OCI-LY7 (cell line): ENCODE measurements around the gene DDX39A. TPM values are rescaled to one million over a fixed set of nuclear protein-coding genes. Genes with fewer than 3 reads are reported as not detected.
A peak's percentile ranks its signal among the peaks of the same experiment; 100 is the strongest.

Experiments used
- Bru-seq: library from RNA; stranded (reverse); fragments of 400-500 nt; gene quantifications from one replicate; lab custom pipeline; 2021; lab: Mats Ljungman, UMichigan
- BruChase-seq, 2 experiments: library from RNA; stranded (reverse); fragments of 400-500 nt; gene quantifications; one replicate each; lab custom pipeline; 2021; lab: Mats Ljungman, UMichigan
- BruUV-seq: library from RNA; stranded (reverse); fragments of 400-500 nt; replicated peaks from 2 replicates; lab custom pipeline; 2021; lab: Mats Ljungman, UMichigan
- CTCF ChIA-PET: fragments of 300-600 bp; sonication (Branson Sonifier 250); formaldehyde crosslinking; loops from one replicate; lab custom pipeline; 2022; ENCODE audit warnings: antibody characterized with exemption; ENCODE audit not compliant: unreplicated experiment; lab: Charles Lee
- POLR2A ChIA-PET: fragments of 300-600 bp; sonication (Branson Sonifier 250); formaldehyde crosslinking; loops from one replicate; lab custom pipeline; 2022; ENCODE audit warnings: antibody characterized with exemption; lab: Charles Lee
- DNase-seq: peaks from one replicate; pipeline ENCODE4 v3.0.0-alpha.2; 2015; ENCODE audit warnings: low spot score
- H2AFZ ChIP-seq: fragments of 200-600 bp; sonication (generic), shearing (Covaris generic); 2 replicates; pipeline ENCODE4 v1.6.1; 2014; ENCODE audit warnings: mild to moderate bottlenecking, antibody characterized with exemption, low read length, moderate library complexity
- H3K27ac ChIP-seq: fragments of 200-600 bp; sonication (generic); 2 replicates; pipeline ENCODE4 v1.5.1; 2014; ENCODE audit warnings: mixed run types, low read depth, mild to moderate bottlenecking, moderate library complexity, low read length, inconsistent platforms; ENCODE audit not compliant: poor library complexity, severe bottlenecking
- H3K36me3 ChIP-seq: fragments of 200-600 bp; sonication (generic); 2 replicates; pipeline ENCODE4 v1.6.1; 2014; ENCODE audit warnings: mild to moderate bottlenecking, antibody characterized with exemption, low read length, moderate library complexity, mixed read lengths; ENCODE audit not compliant: insufficient read depth
- H3K4me1 ChIP-seq: fragments of 200-600 bp; sonication (generic); 2 replicates; pipeline ENCODE4 v1.5.1; 2014; ENCODE audit warnings: mild to moderate bottlenecking, low read length; ENCODE audit not compliant: insufficient read depth, poor library complexity, severe bottlenecking
- H3K4me2 ChIP-seq: fragments of 200-600 bp; sonication (generic); 2 replicates; pipeline ENCODE4 v1.6.1; 2014; ENCODE audit warnings: mild to moderate bottlenecking, low read length
- H3K4me3 ChIP-seq: fragments of 200-600 bp; sonication (generic); 2 replicates; pipeline ENCODE4 v1.5.1; 2014; ENCODE audit warnings: mild to moderate bottlenecking, low read depth, low read length; ENCODE audit not compliant: poor library complexity, severe bottlenecking
- H3K79me2 ChIP-seq: fragments of 200-600 bp; sonication (generic); 2 replicates; pipeline ENCODE4 v1.6.1; 2016; ENCODE audit warnings: low read depth, mild to moderate bottlenecking, low read length, moderate library complexity, mixed read lengths; ENCODE audit not compliant: insufficient read depth
- H3K9me2 ChIP-seq: fragments of 200-600 bp; sonication (generic); 2 replicates; pipeline ENCODE4 v1.6.1; 2016; ENCODE audit warnings: mild to moderate bottlenecking, low read length, mixed read lengths; ENCODE audit not compliant: insufficient read depth
- H3K9me3 ChIP-seq: fragments of 200-600 bp; sonication (generic); 2 replicates; pipeline ENCODE4 v1.6.1; 2014; ENCODE audit warnings: mild to moderate bottlenecking, mixed run types, low read length, mixed read lengths
- H4K20me1 ChIP-seq: fragments of 200-600 bp; sonication (generic); 2 replicates; pipeline ENCODE4 v1.6.1; 2014; ENCODE audit warnings: mild to moderate bottlenecking, antibody characterized with exemption, low read length, moderate library complexity, mixed read lengths; ENCODE audit not compliant: insufficient read depth
- EZH2phosphoT487 ChIP-seq: fragments of 200-600 bp; sonication (generic); IDR thresholded peaks from 2 replicates; pipeline ENCODE4 v1.6.1; 2018; ENCODE audit warnings: low read depth, borderline replicate concordance, mild to moderate bottlenecking, mixed run types, antibody characterized with exemption, low read length, moderate library complexity, mixed read lengths
- intact Hi-C: fragments of 100-400 bp; cut with micrococcal nuclease; formaldehyde crosslinking; loops from one replicate; pipeline ENCODE4 v1.10.0; 2022; ENCODE audit not compliant: unreplicated experiment
- long read RNA-seq: library from polyadenylated mRNA; stranded (forward); transcript quantifications from one replicate; pipeline ENCODE4 v2.0.0, GENCODE V29; 2022
- total RNA-seq, 2 experiments: library from RNA; depleted of rRNA in 1 of 2; stranded (reverse); fragments of >200 nt in 1 of 2; shearing (Covaris generic) in 1 of 2; gene quantifications; 2 replicates each; pipeline ENCODE4 v1.2.3, GENCODE V29; 2014 to 2022
- TF ChIP-seq, protein P1 (sequence below): fragments of 200-600 bp; sonication (generic); conservative IDR thresholded peaks from 2 replicates; pipeline ENCODE4 v1.5.1; 2014; ENCODE audit warnings: mild to moderate bottlenecking, antibody characterized with exemption, low read length, moderate library complexity, mixed read lengths

The DDX39A gene
- total RNA-seq (2014; rRNA removed; shearing (Covaris generic)) = 425 and 474 TPM in 2 replicates
- 294 and 316 TPM in 2 replicates for total RNA-seq (2022)
- percentile 92 among the genes with signal in this experiment for Bru-seq, nascent RNA
- BruChase-seq, experiment 1, labeled RNA remaining after a 6-hour chase = percentile 97 among the genes with signal in this experiment
- BruChase-seq, experiment 2, labeled RNA remaining after a 2-hour chase = percentile 93 among the genes with signal in this experiment
- long read RNA-seq, transcript DDX39A-201 (11 exons, 1,471 nt) = major isoform, 366 of 578 reads
- long read RNA-seq, transcript DDX39A-209 (9 exons, 1,903 nt) = minor isoform, 9 of 578 reads
- long read RNA-seq, partial matches to known transcripts = 39 of 578 reads
- long read RNA-seq, other reads (novel, unspliced or antisense) = 162 of 578 reads

DNA sequence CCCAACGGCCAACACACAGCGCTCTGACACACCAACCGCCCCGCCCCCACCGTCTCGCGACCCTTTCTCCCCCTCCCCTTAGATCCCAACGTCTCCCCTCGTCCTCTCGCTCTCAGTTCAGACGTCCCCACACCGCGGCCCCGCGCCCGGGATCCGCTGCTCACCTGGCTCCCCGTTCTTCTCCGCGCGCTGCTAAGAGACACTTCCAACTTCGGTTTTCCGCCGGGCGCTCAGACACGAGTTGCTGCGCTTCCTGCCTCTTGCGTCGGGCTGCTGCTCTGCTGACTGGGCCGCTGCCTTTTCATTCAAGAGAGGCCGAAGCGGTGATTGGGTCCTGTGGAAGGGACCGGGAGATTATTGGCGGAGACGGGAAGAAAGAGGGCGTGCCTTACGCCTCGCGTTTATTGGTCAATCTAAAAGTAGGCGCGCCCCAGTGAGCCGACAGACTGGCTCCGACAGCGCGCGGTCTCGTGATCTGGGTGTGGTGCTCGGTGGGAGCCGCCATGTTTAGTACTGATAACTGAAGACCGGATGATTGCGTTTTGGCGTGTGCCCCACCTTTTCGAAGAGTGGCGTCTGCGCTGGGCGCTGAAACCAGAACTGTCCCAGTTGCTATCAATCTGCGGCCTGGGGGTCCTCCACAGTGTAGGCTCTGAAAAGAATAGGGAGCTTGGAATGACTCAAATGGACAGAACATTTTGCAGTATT, at the start of gene DDX39A:
Gene DDX39A, minus strand, starts transcription at position 236 of the 708 bp plus-strand sequence. CDS start 6,121 bp downstream, outside the sequence.
- intact Hi-C loops = loop anchor here (1.0 kb wide), 1 partner anchor 14 kb away; the partner anchor contains the start of gene PKN1
- Histone ChIP-seq H3K4me2 (peak within 1 kb of the TSS; percentile 90), H2AFZ (peak within 1 kb of the TSS; percentile 56; the same call in 1 of the 2 replicates), H3K79me2 (peaks cover 47% of the 10 kb centered on the region), H3K9me2 (no peaks in the 10 kb centered on the region), H3K4me1 (peaks cover 42% of the 10 kb centered on the region), H4K20me1 (peaks cover 24% of the 10 kb centered on the region), H3K4me3 (peak within 1 kb of the TSS; percentile 89), H3K36me3 (peaks cover 45% of the 10 kb centered on the region), H3K27ac (peak within 1 kb of the TSS; percentile 87), H3K9me3 (no peaks in the 10 kb centered on the region)
- TF ChIP-seq EZH2phosphoT487 = no peak
- TF ChIP-seq, protein P1, sequence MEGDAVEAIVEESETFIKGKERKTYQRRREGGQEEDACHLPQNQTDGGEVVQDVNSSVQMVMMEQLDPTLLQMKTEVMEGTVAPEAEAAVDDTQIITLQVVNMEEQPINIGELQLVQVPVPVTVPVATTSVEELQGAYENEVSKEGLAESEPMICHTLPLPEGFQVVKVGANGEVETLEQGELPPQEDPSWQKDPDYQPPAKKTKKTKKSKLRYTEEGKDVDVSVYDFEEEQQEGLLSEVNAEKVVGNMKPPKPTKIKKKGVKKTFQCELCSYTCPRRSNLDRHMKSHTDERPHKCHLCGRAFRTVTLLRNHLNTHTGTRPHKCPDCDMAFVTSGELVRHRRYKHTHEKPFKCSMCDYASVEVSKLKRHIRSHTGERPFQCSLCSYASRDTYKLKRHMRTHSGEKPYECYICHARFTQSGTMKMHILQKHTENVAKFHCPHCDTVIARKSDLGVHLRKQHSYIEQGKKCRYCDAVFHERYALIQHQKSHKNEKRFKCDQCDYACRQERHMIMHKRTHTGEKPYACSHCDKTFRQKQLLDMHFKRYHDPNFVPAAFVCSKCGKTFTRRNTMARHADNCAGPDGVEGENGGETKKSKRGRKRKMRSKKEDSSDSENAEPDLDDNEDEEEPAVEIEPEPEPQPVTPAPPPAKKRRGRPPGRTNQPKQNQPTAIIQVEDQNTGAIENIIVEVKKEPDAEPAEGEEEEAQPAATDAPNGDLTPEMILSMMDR = no peak
- no TSS peak for BruUV-seq
- peak; percentile 100 for DNase-seq
- ChIA-PET CTCF (interaction anchor here (1.1 kb wide), 1 partner anchor 13 kb away, joined by 3 read pairs; no protein-coding TSS in a partner anchor), POLR2A (interaction anchor here (0.6 to 1.2 kb wide), 5 partner anchors 10 to 1394 kb away, joined by 3 to 7 read pairs (median 3); no protein-coding TSS in a partner anchor)

DNA sequence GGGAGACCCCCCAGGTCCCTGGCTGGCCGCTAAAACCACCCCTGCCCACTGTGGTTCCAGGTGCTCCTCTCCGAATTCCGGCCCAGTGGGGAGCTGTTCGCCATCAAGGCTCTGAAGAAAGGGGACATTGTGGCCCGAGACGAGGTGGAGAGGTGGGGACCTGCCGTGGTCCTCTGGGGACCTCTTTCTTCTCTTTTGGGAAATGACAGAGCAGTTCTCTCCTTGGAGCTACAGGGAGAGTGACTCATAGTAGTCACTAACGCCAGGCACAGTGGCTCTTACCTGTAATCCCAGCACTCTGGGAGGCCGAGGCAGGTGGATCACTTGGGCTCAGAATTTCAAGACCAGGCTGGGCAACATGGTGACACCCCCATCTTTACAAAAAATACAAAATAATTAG, 48.7 kb upstream of the DDX39A start:
- H4K20me1 ChIP-seq = no peaks in the 10 kb centered on the region
- H3K4me1 ChIP-seq = no peaks in the 10 kb centered on the region
- DNase-seq = no peak
- no peak overlapping the region for H3K4me3 ChIP-seq
- no peak for TF ChIP-seq EZH2phosphoT487
- TF ChIP-seq, protein P1 = no peak
- H3K9me3 ChIP-seq = no peaks in the 10 kb centered on the region
- H3K36me3 ChIP-seq = peaks cover 82% of the 10 kb centered on the region
- H3K4me2 ChIP-seq = no peak overlapping the region
- intact Hi-C loops = no loop called here
- H3K79me2 ChIP-seq = no peaks in the 10 kb centered on the region
- BruUV-seq = no TSS peak
- H3K27ac ChIP-seq = no peak overlapping the region
- ChIA-PET CTCF (no interaction called here), POLR2A (no interaction called here)
- H2AFZ ChIP-seq = no peak overlapping the region
- no peaks in the 10 kb centered on the region for H3K9me2 ChIP-seq
